Measurements from ENCODE around the gene ATP6V0E1. TPM values are rescaled to one million over a fixed set of nuclear protein-coding genes. Genes with fewer than 3 reads are reported as not detected.

The ATP6V0E1 gene
- total and polyA plus RNA-seq, 2 of the 4 experiments (the other 2 are of a cell fraction), result 258 to 277 TPM

- CTCF ChIA-PET, result interaction anchor here (0.9 kb wide), 2 partner anchors 9 to 68 kb away, joined by 3 read pairs; partner anchors contain the start of gene ATP6V0E1
These were observed 67.2 kb downstream of the ATP6V0E1 start for GRCh38 chr5:173050791-173051190.

More at GRCh38 chr5:173050791-173051190, 67.2 kb downstream of the ATP6V0E1 start:
- Histone ChIP-seq H3K9me3 (ENCODE audit: control insufficient read depth, insufficient read depth, low read length) (no peaks in the 10 kb centered on the region), H3K27ac (ENCODE audit: insufficient read depth, low read length) (peak overlapping the region; percentile 98; the same call in 1 of the 2 replicates), H4K8ac (ENCODE audit: low read depth in 2 of 2, low read length in 2 of 2) (peak overlapping the region; percentile 62 to 84), H3K4me3 (ENCODE audit: insufficient read depth, low read depth, low read length) (no peak overlapping the region), H3K4me1 (ENCODE audit: control insufficient read depth, insufficient read depth, low read length) (peaks cover 14% of the 10 kb centered on the region), H3K18ac (ENCODE audit: low read depth, low read length) (peak overlapping the region; percentile 99), H3K14ac (replicated peaks; ENCODE audit: low read depth, low read length) (peak overlapping the region; percentile 69), H2BK20ac (ENCODE audit: low read depth, low read length) (peak overlapping the region; percentile 90), H3K9ac (ENCODE audit: low read depth, low read length) (peak overlapping the region; percentile 8; the same call in 1 of the 2 replicates), H2BK5ac (ENCODE audit: low read depth, low read length, poor library complexity, severe bottlenecking) (peak overlapping the region; percentile 84), H4K5ac (ENCODE audit: low read depth, low read length) (peak overlapping the region; percentile 98), H3K79me1 (ENCODE audit: low read depth in 1 of 2, low read length in 2 of 2) (0 out of 4 replicates have a peak, but pooled peaks cover 0 to 3% of the 10 kb centered on the region in 2 experiments), H2BK15ac (ENCODE audit: low read depth, low read length) (peak overlapping the region; percentile 61; the same call in 2 of the 3 replicates), H2AK9ac (replicated peaks; ENCODE audit: low read depth, low read length, poor library complexity) (no peak overlapping the region), H3K36me3 (ENCODE audit: control insufficient read depth, insufficient read depth, low read length) (no peaks in the 10 kb centered on the region), H3K4me2 (ENCODE audit: low read depth, low read length) (peak overlapping the region; percentile 22), H2BK120ac (ENCODE audit: low read depth, low read length) (peak overlapping the region; percentile 88), H2AFZ (replicated peaks; ENCODE audit: low read length, poor library complexity) (no peak overlapping the region), H4K91ac (ENCODE audit: insufficient read depth, low read depth, low read length) (peak overlapping the region; percentile 83), H3K9me1 (ENCODE audit: insufficient read depth, low read length) (peaks cover 7% of the 10 kb centered on the region), H4K20me1 (ENCODE audit: insufficient read depth, low read length) (no peaks in the 10 kb centered on the region), H3K23ac (ENCODE audit: low read depth, low read length) (peak overlapping the region; percentile 73), H3K27me3 (ENCODE audit: control insufficient read depth, insufficient read depth, low read length) (no peaks in the 10 kb centered on the region), H3K4ac (ENCODE audit: low read depth, low read length) (peak overlapping the region; percentile 76), H2AK5ac (ENCODE audit: low read depth, low read length) (peak overlapping the region; percentile 56), H3K56ac (ENCODE audit: extremely low read depth, insufficient read depth, low read length) (peak overlapping the region; percentile 48; the same call in 1 of the 2 replicates)
- in situ Hi-C loops (cut with MboI; ENCODE audit: low sequenced_read_pairs), result no loop called here
- no TSS peak for BruUV-seq (replicated peaks)
- intact Hi-C loops (cut with micrococcal nuclease), result loop anchor here (1.0 kb wide), 1 partner anchor 8 kb away; no protein-coding TSS in a partner anchor
- TF ChIP-seq CEBPB (IDR thresholded peaks at IDR 0.05; ENCODE audit: low read depth, low read length) (no peak), MAFK (IDR thresholded peaks at IDR 0.05; ENCODE audit: low read depth, low read length) (no peak), MXI1 (IDR thresholded peaks at IDR 0.05; ENCODE audit: borderline replicate concordance, low read depth, low read length) (no peak), RFX5 (IDR thresholded peaks at IDR 0.05; ENCODE audit: low read depth, low read length) (no peak), RAD21 (IDR thresholded peaks at IDR 0.05; ENCODE audit: low read length) (no peak)
- DNase-seq, result peak; percentile 52
- peak; percentile 30 for ATAC-seq (ENCODE audit: low read depth)
- WGBS, 2 experiments (ENCODE audit: extremely low coverage in 2 of 2, insufficient read length in 1 of 2), result no CpG with 5 or more reads among the region's 2 CpGs
- POLR2A ChIA-PET (ENCODE audit: unreplicated experiment), result interaction anchor here (1.0 kb wide), 1 partner anchor 8 kb away, joined by 3 read pairs; no protein-coding TSS in a partner anchor
- dilution Hi-C loops (cut with HindIII; ENCODE audit: low sequenced_read_pairs, unreplicated experiment), result no loop called here
